ENCODE results near the gene MRPS23. TPM values are rescaled to one million over a fixed set of nuclear protein-coding genes. Genes with fewer than 3 reads are reported as not detected.

The MRPS23 gene
- total and polyA plus RNA-seq, 2 of the 13 experiments (the other 11 are each of a cell fraction or from before 2014, with no cell fraction given), result 63.2 to 181 TPM

DNA sequence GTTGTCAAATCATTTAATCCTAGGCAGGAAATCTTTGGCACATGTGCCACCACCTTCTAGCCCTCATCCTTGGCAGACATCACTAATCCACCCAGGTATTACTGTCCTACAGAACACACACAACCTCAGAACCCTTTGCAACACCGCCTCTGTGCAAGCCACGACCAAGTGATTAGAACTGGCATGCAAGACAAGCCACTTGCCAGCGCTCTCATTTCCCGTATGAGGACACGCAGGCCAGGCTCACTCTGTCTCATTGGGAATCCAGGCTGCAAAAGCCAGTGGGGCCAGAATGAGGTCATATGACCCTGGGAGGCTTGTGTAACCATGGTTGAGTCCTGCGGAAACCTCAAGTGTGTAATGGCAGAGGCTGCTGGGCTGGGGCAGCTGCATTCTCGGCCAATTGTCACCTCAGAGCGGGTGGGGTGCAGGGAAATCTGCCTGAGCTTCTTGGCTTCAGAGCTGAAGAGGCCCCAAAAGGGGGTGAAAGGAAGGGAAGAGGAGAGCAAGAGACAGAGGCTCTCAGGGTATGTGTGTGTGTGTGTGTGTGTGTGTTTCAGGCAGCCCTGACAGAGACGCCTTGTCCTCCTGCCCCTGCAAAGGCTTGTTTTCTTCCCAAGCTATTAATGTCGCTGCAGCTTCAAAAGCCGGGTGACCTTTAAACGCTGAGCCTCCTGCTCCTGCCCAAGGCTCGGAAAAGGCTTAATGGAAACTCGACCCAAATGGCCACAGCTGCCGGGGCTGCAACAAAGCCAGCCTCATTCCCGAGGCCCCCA, 43.2 kb upstream of the MRPS23 start (continued):
- TF ChIP-seq GTF3A (CRISPR knock-in tag; conservative IDR thresholded peaks at IDR 0.05), result peak; percentile 89; the same call in 1 of the 2 replicates
- peak; percentile 43; the same call in 1 of the 2 replicates for TF ChIP-seq ZNF577 (CRISPR knock-in tag; IDR thresholded peaks at IDR 0.05; ENCODE audit: borderline replicate concordance, low read depth)
- TF ChIP-seq EEA1 (CRISPR knock-in tag; IDR thresholded peaks at IDR 0.05; ENCODE audit: borderline replicate concordance), result 0 out of 2 replicates have a peak, but pooled peaks have one; percentile 4
- peak; percentile 51; the same call in 1 of the 2 replicates for TF ChIP-seq ZNF224 (CRISPR knock-in tag; IDR thresholded peaks at IDR 0.05)
- TF ChIP-seq PPARG (CRISPR knock-in tag; conservative IDR thresholded peaks at IDR 0.05), result 0 out of 2 replicates have a peak, but pooled peaks have one; percentile 4
- TF ChIP-seq FLYWCH1 (CRISPR knock-in tag; IDR thresholded peaks at IDR 0.05), result no peak
- TF ChIP-seq ZSCAN20 (CRISPR knock-in tag; IDR thresholded peaks at IDR 0.05; ENCODE audit: borderline replicate concordance), result no peak
- TF ChIP-seq ONECUT2 (CRISPR knock-in tag; IDR thresholded peaks at IDR 0.05), result no peak
- TF ChIP-seq ZNF619 (CRISPR knock-in tag; IDR thresholded peaks at IDR 0.05), result peak; percentile 19
- TF ChIP-seq KAT7 (CRISPR knock-in tag; IDR thresholded peaks at IDR 0.05; ENCODE audit: borderline replicate concordance), result peak; percentile 53; the same call in 1 of the 2 replicates
- TF ChIP-seq, protein P1, sequence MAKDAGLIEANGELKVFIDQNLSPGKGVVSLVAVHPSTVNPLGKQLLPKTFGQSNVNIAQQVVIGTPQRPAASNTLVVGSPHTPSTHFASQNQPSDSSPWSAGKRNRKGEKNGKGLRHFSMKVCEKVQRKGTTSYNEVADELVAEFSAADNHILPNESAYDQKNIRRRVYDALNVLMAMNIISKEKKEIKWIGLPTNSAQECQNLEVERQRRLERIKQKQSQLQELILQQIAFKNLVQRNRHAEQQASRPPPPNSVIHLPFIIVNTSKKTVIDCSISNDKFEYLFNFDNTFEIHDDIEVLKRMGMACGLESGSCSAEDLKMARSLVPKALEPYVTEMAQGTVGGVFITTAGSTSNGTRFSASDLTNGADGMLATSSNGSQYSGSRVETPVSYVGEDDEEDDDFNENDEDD (CRISPR knock-in tag; IDR thresholded peaks at IDR 0.05; ENCODE audit: borderline replicate concordance), result no peak
- TF ChIP-seq KAT8 (CRISPR knock-in tag; IDR thresholded peaks at IDR 0.05), result peak; percentile 20; the same call in 1 of the 2 replicates
- TF ChIP-seq SP4 (CRISPR knock-in tag; IDR thresholded peaks at IDR 0.05), result no peak
- no peak for TF ChIP-seq ZNF557 (CRISPR knock-in tag; IDR thresholded peaks at IDR 0.05)
- TF ChIP-seq, protein P2, sequence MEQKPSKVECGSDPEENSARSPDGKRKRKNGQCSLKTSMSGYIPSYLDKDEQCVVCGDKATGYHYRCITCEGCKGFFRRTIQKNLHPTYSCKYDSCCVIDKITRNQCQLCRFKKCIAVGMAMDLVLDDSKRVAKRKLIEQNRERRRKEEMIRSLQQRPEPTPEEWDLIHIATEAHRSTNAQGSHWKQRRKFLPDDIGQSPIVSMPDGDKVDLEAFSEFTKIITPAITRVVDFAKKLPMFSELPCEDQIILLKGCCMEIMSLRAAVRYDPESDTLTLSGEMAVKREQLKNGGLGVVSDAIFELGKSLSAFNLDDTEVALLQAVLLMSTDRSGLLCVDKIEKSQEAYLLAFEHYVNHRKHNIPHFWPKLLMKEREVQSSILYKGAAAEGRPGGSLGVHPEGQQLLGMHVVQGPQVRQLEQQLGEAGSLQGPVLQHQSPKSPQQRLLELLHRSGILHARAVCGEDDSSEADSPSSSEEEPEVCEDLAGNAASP (CRISPR knock-in tag; IDR thresholded peaks at IDR 0.05; ENCODE audit: borderline replicate concordance), result peak; percentile 79; the same call in 1 of the 2 replicates
- 0 out of 2 replicates have a peak, but pooled peaks have one; percentile 2 for TF ChIP-seq RAD51 (IDR thresholded peaks at IDR 0.05; ENCODE audit: borderline replicate concordance)
- TF ChIP-seq POGZ (CRISPR knock-in tag; IDR thresholded peaks at IDR 0.05), result peak; percentile 47
- no peak for TF ChIP-seq XBP1 (CRISPR knock-in tag; IDR thresholded peaks at IDR 0.05)
- TF ChIP-seq, protein P3, sequence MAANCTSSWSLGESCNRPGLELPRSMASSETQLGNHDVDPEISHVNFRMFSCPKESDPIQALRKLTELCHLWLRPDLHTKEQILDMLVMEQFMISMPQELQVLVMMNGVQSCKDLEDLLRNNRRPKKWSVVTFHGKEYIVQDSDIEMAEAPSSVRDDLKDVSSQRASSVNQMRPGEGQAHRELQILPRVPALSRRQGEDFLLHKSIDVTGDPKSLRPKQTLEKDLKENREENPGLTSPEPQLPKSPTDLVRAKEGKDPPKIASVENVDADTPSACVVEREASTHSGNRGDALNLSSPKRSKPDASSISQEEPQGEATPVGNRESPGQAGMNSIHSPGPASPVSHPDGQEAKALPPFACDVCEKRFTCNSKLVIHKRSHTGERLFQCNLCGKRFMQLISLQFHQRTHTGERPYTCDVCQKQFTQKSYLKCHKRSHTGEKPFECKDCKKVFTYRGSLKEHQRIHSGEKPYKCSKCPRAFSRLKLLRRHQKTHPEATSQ (CRISPR knock-in tag; IDR thresholded peaks at IDR 0.05; ENCODE audit: borderline replicate concordance), result peak; percentile 58; the same call in 1 of the 2 replicates
- TF ChIP-seq, protein P4, sequence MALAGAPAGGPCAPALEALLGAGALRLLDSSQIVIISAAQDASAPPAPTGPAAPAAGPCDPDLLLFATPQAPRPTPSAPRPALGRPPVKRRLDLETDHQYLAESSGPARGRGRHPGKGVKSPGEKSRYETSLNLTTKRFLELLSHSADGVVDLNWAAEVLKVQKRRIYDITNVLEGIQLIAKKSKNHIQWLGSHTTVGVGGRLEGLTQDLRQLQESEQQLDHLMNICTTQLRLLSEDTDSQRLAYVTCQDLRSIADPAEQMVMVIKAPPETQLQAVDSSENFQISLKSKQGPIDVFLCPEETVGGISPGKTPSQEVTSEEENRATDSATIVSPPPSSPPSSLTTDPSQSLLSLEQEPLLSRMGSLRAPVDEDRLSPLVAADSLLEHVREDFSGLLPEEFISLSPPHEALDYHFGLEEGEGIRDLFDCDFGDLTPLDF (CRISPR knock-in tag; IDR thresholded peaks at IDR 0.05), result no peak
- TF ChIP-seq ZNF724P (CRISPR knock-in tag; IDR thresholded peaks at IDR 0.05; ENCODE audit: borderline replicate concordance), result no peak; the same call in 1 of the 2 replicates
- TF ChIP-seq, protein P5, sequence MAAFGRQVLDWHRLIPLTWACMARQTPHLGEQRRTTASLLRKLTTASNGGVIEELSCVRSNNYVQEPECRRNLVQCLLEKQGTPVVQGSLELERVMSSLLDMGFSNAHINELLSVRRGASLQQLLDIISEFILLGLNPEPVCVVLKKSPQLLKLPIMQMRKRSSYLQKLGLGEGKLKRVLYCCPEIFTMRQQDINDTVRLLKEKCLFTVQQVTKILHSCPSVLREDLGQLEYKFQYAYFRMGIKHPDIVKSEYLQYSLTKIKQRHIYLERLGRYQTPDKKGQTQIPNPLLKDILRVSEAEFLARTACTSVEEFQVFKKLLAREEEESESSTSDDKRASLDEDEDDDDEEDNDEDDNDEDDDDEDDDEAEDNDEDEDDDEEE (CRISPR knock-in tag; IDR thresholded peaks at IDR 0.05), result 0 out of 2 replicates have a peak, but pooled peaks have one; percentile 43
- TF ChIP-seq ZNF766 (CRISPR knock-in tag; IDR thresholded peaks at IDR 0.05; ENCODE audit: borderline replicate concordance), result no peak
- TF ChIP-seq TBL1XR1 (IDR thresholded peaks at IDR 0.05; ENCODE audit: borderline replicate concordance, low read length, partially characterized antibody), result peak; percentile 58

Data from HepG2 (cell line).